ENCODE data around the gene OPHN1.

GRCh38 chrX:68433155-68433980, at the start of gene OPHN1:
- TF ChIP-seq POLR2A (IDR thresholded peaks at IDR 0.05; ENCODE audit: insufficient read depth in 1 of 2, low read depth in 2 of 2, low read length in 2 of 2) (0 out of 4 replicates have a peak, but pooled peaks have one; percentile 16 to 22), PAXIP1 (CRISPR knock-in tag; conservative IDR thresholded peaks at IDR 0.05) (no peak), ARNT (IDR thresholded peaks at IDR 0.05) (no peak), ZIK1 (CRISPR knock-in tag; IDR thresholded peaks at IDR 0.05; ENCODE audit: borderline replicate concordance, low read depth) (no peak), ZNF12 (CRISPR knock-in tag; IDR thresholded peaks at IDR 0.05) (no peak), TARDBP (CRISPR knock-in tag; IDR thresholded peaks at IDR 0.05) (no peak), RXRA (CRISPR knock-in tag; IDR thresholded peaks at IDR 0.05) (no peak), FIP1L1 (IDR thresholded peaks at IDR 0.05; ENCODE audit: borderline replicate concordance, insufficient read depth, low read depth, low read length) (no peak), CTCF (CRISPR knock-in tag; IDR thresholded peaks at IDR 0.05) (no peak), PBX2 (CRISPR knock-in tag; IDR thresholded peaks at IDR 0.05) (no peak), SNAPC2 (CRISPR knock-in tag; IDR thresholded peaks at IDR 0.05) (no peak)

All from HepG2 (cell line).